NT2/D1 (cell line): ENCODE data around the gene LRMDA.

Source experiments
- DNase-seq: peaks from one replicate; pipeline ENCODE4 v3.0.0-alpha.2; 2011; ENCODE audit warnings: low read depth, low spot score
- H3K27me3 ChIP-seq: 2 replicates; pipeline ENCODE4 v1.6.0; 2011; ENCODE audit warnings: mild to moderate bottlenecking; ENCODE audit not compliant: insufficient read length, insufficient read depth
- H3K36me3 ChIP-seq: 2 replicates; pipeline ENCODE4 v1.6.1; 2011; ENCODE audit warnings: mild to moderate bottlenecking, low read length, mixed read lengths; ENCODE audit not compliant: insufficient read depth, insufficient read length
- H3K4me1 ChIP-seq: 2 replicates; pipeline ENCODE4 v1.5.1; 2011; ENCODE audit not compliant: insufficient read depth, insufficient read length
- H3K4me3 ChIP-seq: 2 replicates; pipeline ENCODE4 v1.5.1; 2011; ENCODE audit warnings: low read depth; ENCODE audit not compliant: insufficient read length
- H3K9ac ChIP-seq: 2 replicates; pipeline ENCODE4 v1.6.0; 2011; ENCODE audit warnings: low read depth; ENCODE audit not compliant: insufficient read length
- H3K9me3 ChIP-seq: 2 replicates; pipeline ENCODE4 v1.5.1; 2011; ENCODE audit warnings: mild to moderate bottlenecking, low read length; ENCODE audit not compliant: insufficient read depth
- SUZ12 ChIP-seq: IDR thresholded peaks from 2 replicates; pipeline ENCODE4 v1.6.1; 2011; ENCODE audit not compliant: insufficient read length, insufficient read depth; ENCODE audit errors: extremely low read depth
- YY1 ChIP-seq: IDR thresholded peaks from 2 replicates; pipeline ENCODE4 v1.6.1; 2011; ENCODE audit not compliant: insufficient read length, insufficient read depth
- ZNF274 ChIP-seq: IDR thresholded peaks from 2 replicates; pipeline ENCODE4 v1.6.1; 2011; ENCODE audit warnings: mild to moderate bottlenecking, low read depth, low read length

Gene LRMDA

GRCh38 chr10:76356557-76356956 lies 925.1 kb downstream of the LRMDA start:
- no peak overlapping the region for H3K9ac ChIP-seq
- no peak for TF ChIP-seq SUZ12
- TF ChIP-seq ZNF274 = no peak
- TF ChIP-seq YY1 = no peak
- no peaks in the 10 kb centered on the region for H3K4me1 ChIP-seq
- no peaks in the 10 kb centered on the region for H3K36me3 ChIP-seq
- no peak overlapping the region for H3K4me3 ChIP-seq
- no peaks in the 10 kb centered on the region for H3K27me3 ChIP-seq
- DNase-seq = no peak
- no peaks in the 10 kb centered on the region for H3K9me3 ChIP-seq

GRCh38 chr10:76357726-76358415 lies 926.4 kb downstream of the LRMDA start:
- Histone ChIP-seq H3K36me3 (no peaks in the 10 kb centered on the region), H3K9me3 (no peaks in the 10 kb centered on the region), H3K4me3 (no peak overlapping the region), H3K4me1 (no peaks in the 10 kb centered on the region), H3K27me3 (no peaks in the 10 kb centered on the region), H3K9ac (no peak overlapping the region)
- TF ChIP-seq YY1 = no peak
- no peak for DNase-seq

- no peak for DNase-seq
- Histone ChIP-seq H3K27me3 (no peaks in the 10 kb centered on the region), H3K4me3 (no peak overlapping the region), H3K9ac (no peak overlapping the region), H3K4me1 (no peaks in the 10 kb centered on the region), H3K36me3 (no peaks in the 10 kb centered on the region), H3K9me3 (no peaks in the 10 kb centered on the region)
- TF ChIP-seq ZNF274 = no peak
- TF ChIP-seq YY1 = no peak
- no peak for TF ChIP-seq SUZ12
Measured at GRCh38 chr10:76358743-76359395, 927.4 kb downstream of the LRMDA start.

- Histone ChIP-seq H3K36me3 (no peaks in the 10 kb centered on the region), H3K9me3 (no peaks in the 10 kb centered on the region), H3K27me3 (no peaks in the 10 kb centered on the region), H3K4me1 (no peaks in the 10 kb centered on the region), H3K4me3 (no peak overlapping the region), H3K9ac (no peak overlapping the region)
- no peak for DNase-seq
- TF ChIP-seq YY1 (no peak), ZNF274 (no peak), SUZ12 (no peak)
Measured at GRCh38 chr10:76375761-76376160, 944.3 kb downstream of the LRMDA start.

- Histone ChIP-seq H3K27me3 (no peaks in the 10 kb centered on the region), H3K9me3 (no peaks in the 10 kb centered on the region), H3K9ac (no peak overlapping the region), H3K4me1 (no peaks in the 10 kb centered on the region), H3K4me3 (no peak overlapping the region), H3K36me3 (no peaks in the 10 kb centered on the region)
- no peak for DNase-seq
- TF ChIP-seq SUZ12 = no peak
- no peak for TF ChIP-seq YY1
- TF ChIP-seq ZNF274 = no peak
Measured at GRCh38 chr10:76382381-76382851, 951.0 kb downstream of the LRMDA start.

- H3K9me3 ChIP-seq = no peaks in the 10 kb centered on the region
- H3K36me3 ChIP-seq = no peaks in the 10 kb centered on the region
- H3K4me1 ChIP-seq = no peaks in the 10 kb centered on the region
- no peak overlapping the region for H3K4me3 ChIP-seq
- no peaks in the 10 kb centered on the region for H3K27me3 ChIP-seq
- TF ChIP-seq SUZ12 (no peak), YY1 (no peak), ZNF274 (no peak)
- DNase-seq = no peak
- no peak overlapping the region for H3K9ac ChIP-seq
Measured at GRCh38 chr10:76388321-76389023, 957.0 kb downstream of the LRMDA start.
